ENCODE data around the gene TMUB1. TPM values are rescaled to one million over a fixed set of nuclear protein-coding genes. Genes with fewer than 3 reads are reported as not detected.

TMUB1 gene
- total RNA-seq, 1 experiment from 2014 or later = 32.9 TPM

DNA sequence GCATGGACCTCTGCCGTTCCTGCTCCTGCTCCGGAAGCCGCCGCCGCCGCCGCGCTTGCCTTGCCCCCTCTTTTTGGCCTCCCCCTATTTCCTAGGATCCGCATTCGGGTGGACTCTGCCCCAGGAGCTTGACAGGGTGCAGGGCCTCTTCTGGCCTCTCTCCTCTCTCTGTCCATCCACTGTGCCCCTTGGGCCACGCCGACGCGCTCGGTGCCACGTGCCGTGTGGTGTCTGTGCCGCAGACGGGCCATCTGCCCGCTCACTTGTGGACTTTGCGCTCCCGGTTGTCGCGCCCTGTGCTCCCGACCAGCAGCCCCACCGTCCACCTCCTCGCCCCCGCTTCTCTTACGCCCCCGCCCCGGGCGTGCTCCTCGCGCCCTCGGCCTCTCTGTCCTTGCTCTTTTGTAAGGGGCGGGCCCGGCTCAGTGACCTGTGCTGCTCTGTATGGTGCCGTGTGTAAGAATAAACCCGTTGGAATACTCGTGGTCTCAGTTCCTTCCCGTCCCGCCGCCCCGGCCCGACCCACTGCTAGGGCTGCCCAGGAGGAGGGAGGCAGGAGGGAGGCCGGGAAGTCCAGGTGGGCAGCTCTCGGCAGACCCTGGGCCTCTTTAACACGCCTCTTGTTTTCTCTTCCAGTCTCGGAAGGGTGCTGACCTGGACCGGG lies 40.0 kb upstream of the TMUB1 start:
- no peaks in the 10 kb centered on the region for H3K27me3 ChIP-seq
- no peaks in the 10 kb centered on the region for H3K9me3 ChIP-seq
- DNase-seq = no peak
- no peak overlapping the region for H3K4me3 ChIP-seq
- H3K36me3 ChIP-seq = peaks cover 13% of the 10 kb centered on the region

DNA sequence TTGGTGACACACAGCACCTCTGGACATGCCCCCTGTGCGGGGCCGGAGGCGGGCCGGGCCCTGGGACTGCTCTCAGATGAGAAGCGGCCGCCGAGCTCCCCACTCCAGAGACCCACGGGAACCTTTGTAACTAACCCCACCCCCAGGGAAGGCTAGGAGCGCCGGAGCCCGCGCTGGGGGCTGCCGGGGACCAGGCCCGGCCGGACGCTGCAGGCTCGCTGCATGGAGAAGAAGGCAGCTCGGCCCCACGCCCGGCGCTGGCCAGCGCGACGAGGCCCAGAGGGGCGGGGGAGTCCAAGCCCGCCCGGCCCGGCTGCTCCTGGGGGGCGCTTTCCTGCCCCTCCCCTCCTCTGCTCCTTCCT lies 39.5 kb upstream of the TMUB1 start:
- no peak for DNase-seq
- Histone ChIP-seq H3K27me3 (no peaks in the 10 kb centered on the region), H3K4me3 (no peak overlapping the region), H3K36me3 (peaks cover 13% of the 10 kb centered on the region), H3K9me3 (no peaks in the 10 kb centered on the region)

- no peak for DNase-seq
- no peaks in the 10 kb centered on the region for H3K9me3 ChIP-seq
- no peaks in the 10 kb centered on the region for H3K27me3 ChIP-seq
- peaks cover 13% of the 10 kb centered on the region for H3K36me3 ChIP-seq
- no peak overlapping the region for H3K4me3 ChIP-seq
Observed at GRCh38 chr7:151122276-151122675, 39.0 kb upstream of the TMUB1 start.

DNA sequence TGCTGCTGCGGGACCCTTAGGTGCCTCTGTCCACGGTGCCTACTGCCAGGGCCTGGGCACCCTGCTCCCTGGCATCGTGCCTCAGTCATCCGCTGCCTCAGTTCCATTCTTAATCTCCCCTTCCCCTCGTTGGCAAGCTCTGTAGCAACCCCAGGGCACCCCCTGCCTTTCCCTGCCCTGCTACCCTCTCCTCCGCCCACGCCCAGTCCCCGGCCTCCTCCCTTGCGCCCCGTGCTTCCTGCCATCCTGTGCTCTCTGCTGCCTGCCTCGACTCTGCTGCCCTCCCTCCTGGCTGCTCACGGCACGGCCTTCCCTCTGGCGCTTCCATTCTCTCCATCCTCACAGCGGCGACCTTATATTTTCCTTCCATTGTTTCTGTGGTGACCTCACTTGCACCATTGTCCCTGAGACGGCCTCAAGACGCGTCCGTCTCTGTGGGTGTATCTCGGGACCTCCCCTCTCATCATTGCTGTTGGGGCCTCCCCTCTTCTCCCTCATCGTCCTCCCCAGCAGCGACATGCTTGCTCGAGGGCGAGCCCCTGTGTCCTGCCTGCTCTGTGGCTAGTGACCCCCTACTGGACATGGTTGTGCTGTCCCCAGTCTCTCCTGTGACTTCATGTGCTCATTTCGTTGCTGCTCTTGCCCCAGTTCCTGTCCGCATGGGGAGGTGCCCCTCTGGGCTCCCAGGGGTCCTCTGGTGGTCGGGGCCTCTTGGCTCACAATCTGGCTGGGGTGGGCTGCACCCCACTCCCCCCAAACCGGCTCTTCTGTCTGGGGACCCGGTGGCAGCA lies 38.3 kb upstream of the TMUB1 start:
- no peaks in the 10 kb centered on the region for H3K27me3 ChIP-seq
- H3K9me3 ChIP-seq = no peaks in the 10 kb centered on the region
- H3K4me3 ChIP-seq = no peak overlapping the region
- H3K36me3 ChIP-seq = peaks cover 13% of the 10 kb centered on the region
- DNase-seq = no peak

DNA sequence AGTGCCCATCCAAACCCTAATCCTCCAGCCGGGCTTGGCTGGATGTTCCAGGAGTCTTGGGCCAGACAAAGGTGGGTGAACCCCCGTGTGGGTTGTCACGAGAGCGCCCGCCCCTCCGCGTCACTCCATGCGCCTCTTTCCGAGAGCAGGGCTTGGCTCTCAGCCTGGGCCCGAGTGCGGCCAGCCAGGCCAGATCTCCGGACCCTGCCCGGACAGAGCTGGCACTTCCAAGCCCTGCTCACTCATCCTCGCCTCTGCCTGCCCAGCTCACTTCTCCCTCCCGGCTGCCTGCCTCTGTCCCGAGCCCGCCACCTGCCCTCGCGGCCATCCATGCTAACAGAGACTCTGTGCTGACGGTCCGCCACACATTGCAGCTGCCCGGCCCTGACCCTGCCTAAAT lies 37.6 kb upstream of the TMUB1 start:
- Histone ChIP-seq H3K4me3 (no peak overlapping the region), H3K9me3 (no peaks in the 10 kb centered on the region), H3K27me3 (no peaks in the 10 kb centered on the region), H3K36me3 (peaks cover 13% of the 10 kb centered on the region)
- DNase-seq = no peak

GRCh38 chr7:151119902-151120301 lies 36.6 kb upstream of the TMUB1 start:
- Histone ChIP-seq H3K9me3 (no peaks in the 10 kb centered on the region), H3K27me3 (no peaks in the 10 kb centered on the region), H3K36me3 (peaks cover 13% of the 10 kb centered on the region), H3K4me3 (no peak overlapping the region)
- DNase-seq = no peak

DNA sequence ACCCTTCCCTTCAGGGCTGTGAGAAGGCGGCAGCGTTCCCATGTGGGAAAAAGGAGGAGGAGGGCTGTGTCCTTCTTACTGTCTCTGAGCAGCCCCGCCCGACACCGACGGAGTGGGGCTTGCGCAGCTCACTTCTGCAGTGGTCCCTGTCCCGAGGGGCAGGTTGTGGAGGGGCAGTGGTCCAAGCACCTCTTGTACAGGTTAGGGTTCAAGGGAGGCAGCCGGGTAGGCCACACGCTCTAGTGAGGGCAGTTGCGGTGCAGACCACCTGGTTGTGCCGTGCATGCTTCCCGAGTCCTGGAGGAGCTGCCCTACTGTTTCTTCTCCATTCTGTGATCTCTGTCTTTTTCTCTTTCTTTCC lies 35.7 kb upstream of the TMUB1 start:
- Histone ChIP-seq H3K4me3 (no peak overlapping the region), H3K27me3 (no peaks in the 10 kb centered on the region), H3K9me3 (no peaks in the 10 kb centered on the region), H3K36me3 (peaks cover 6% of the 10 kb centered on the region)
- no peak for DNase-seq

- H3K36me3 ChIP-seq = peaks cover 3% of the 10 kb centered on the region
Observed at GRCh38 chr7:151118108-151119054, 35.1 kb upstream of the TMUB1 start.

GRCh38 chr7:151117565-151117964 lies 34.3 kb upstream of the TMUB1 start:
- no peak overlapping the region for H3K4me3 ChIP-seq
- H3K36me3 ChIP-seq = peaks cover 3% of the 10 kb centered on the region
- H3K27me3 ChIP-seq = no peaks in the 10 kb centered on the region
- H3K9me3 ChIP-seq = no peaks in the 10 kb centered on the region
- no peak for DNase-seq

More at GRCh38 chr7:151118108-151119054, 35.1 kb upstream of the TMUB1 start:
- Histone ChIP-seq H3K9me3 (no peaks in the 10 kb centered on the region), H3K27me3 (no peaks in the 10 kb centered on the region), H3K4me3 (no peak overlapping the region)
- no peak for DNase-seq

DNA sequence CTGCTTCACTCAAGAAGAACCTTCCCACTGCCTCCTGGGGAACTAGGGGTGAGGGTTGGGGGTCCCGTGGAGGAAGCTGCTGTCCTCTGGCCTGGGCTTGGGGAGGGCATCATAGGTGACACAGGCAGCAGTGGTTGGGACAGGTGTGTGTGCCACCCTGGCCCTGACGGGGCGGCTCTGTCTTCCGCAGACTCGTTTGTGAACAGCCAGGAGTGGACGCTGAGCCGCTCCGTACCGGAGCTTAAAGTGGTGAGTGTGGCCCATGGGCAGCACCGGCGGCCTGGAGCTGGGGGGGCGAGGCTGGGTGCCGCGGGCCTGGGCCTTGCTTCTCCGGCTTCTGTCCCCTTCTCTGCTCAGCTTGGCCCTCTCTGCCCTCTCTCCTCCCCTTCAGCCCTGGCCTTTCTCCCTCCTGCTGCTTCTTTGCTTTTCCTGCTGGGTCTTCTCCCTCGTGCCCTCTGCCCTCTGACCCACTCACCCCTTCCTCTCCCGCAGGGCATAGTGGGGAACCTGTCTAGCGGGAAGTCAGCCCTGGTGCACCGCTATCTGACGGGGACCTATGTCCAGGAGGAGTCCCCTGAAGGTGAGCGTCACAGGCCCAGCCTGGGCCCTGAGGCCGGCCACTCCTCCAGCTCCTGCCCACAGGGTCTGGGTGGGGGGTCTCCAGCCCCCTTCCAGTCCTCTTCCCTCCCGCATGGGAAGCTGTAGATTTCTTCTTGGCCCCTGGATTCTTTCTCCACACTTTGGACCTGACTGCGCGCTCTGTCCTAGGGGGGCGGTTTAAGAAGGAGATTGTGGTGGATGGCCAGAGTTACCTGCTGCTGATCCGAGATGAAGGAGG lies 33.5 kb upstream of the TMUB1 start:
- Histone ChIP-seq H3K4me3 (no peak overlapping the region), H3K9me3 (no peaks in the 10 kb centered on the region), H3K27me3 (no peaks in the 10 kb centered on the region), H3K36me3 (peaks cover 3% of the 10 kb centered on the region)
- no peak for DNase-seq

DNA sequence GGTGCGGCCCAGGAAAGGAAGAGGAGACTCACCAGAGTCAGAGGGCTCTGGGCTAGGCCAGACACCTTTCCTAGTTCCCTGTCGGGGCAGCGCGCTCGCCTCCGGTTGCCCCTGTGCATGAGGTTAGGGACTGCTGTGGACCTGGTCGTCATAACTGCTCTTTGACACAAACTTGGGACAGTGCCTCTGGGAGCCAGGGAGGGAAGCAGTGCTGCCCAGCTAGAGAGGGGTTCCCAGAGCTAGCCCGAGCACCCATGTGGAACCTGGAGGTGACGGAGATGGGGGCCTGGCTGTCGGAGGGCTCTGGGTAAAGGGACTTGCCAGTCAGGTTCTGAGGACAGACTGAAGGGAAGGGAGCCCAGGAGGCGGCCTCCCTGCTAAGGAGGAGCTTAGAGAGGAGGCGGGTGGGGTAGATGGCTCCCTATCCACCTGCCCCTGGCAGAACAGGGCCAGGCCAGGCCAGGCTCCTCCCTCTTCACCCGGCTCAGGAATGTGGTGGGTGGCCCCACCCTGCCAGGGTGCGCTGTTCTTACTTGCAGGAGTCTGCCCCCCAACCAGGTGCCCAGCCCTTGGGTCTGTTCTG lies 32.6 kb upstream of the TMUB1 start:
- H3K9me3 ChIP-seq = no peaks in the 10 kb centered on the region
- peaks cover 3% of the 10 kb centered on the region for H3K36me3 ChIP-seq
- no peak overlapping the region for H3K4me3 ChIP-seq
- H3K27me3 ChIP-seq = no peaks in the 10 kb centered on the region
- no peak for DNase-seq

GRCh38 chr7:151115121-151115835 lies 32.0 kb upstream of the TMUB1 start:
- no peaks in the 10 kb centered on the region for H3K27me3 ChIP-seq
- no peak overlapping the region for H3K4me3 ChIP-seq
- peaks cover 3% of the 10 kb centered on the region for H3K36me3 ChIP-seq
- no peak for DNase-seq
- no peaks in the 10 kb centered on the region for H3K9me3 ChIP-seq

DNA sequence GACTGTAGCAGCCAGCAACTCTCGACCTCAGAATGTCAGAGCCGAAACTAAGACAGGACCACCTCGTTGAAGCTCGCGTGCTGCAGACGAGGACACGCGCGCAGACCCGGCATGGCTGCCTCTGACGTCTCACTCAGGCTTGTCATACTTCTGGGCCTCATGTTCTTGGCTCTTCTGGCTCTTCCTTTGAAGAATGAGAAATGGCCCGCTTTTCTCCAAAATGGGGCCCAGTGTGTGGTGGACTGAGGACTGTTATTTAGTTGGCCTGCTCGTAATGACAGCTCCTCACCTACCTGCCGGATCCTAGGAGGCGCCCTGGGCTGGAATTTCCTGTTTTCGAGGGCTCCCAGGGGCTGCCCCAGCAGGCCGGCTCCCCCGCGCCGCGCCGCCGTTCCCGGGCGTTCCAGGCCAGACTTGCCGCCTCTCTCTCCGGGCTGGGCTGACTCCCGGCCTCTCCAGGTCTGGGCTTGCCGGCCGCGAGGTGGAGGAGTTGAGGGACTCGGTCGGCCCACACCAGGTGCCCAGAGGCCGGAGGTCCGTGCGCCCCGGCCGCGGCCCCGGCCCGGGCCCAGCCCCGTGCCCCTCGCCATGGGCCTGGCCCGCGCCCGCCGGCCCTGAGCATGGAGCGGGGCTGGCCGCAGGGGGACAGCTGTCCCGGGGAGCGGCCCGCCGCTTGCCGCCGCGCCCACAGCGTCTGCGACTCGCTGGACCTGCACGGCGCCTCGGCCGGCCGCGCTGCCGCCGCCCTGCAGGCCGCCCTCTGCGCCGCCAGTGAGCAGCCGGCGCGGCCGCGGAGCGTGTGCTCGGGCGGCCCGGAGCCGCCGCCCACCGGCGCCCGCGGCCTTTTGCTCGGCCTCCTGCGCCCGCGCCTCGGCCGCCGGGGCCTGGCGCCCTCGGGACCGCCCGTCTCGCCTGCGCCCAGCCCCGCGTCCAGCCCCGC lies 31.1 kb upstream of the TMUB1 start:
- Histone ChIP-seq H3K4me3 (no peak overlapping the region), H3K27me3 (no peaks in the 10 kb centered on the region), H3K36me3 (no peaks in the 10 kb centered on the region; the same call in none of the 2 replicates), H3K9me3 (no peaks in the 10 kb centered on the region)
- DNase-seq = no peak

- H3K27me3 ChIP-seq = no peaks in the 10 kb centered on the region
- peak; percentile 72 for DNase-seq
- H3K4me3 ChIP-seq = no peak overlapping the region
- H3K9me3 ChIP-seq = no peaks in the 10 kb centered on the region
- no peaks in the 10 kb centered on the region; the same call in 1 of the 2 replicates for H3K36me3 ChIP-seq
Observed at GRCh38 chr7:151113344-151114150, 30.3 kb upstream of the TMUB1 start.
